Stomach smooth muscle (tissue), 2 donors: ENCODE results near the gene CD300H.

Source experiments
- H3K27ac ChIP-seq: one replicate; pipeline ENCODE4 v1.7.0; 2013; ENCODE audit warnings: mild to moderate bottlenecking, low read length, inconsistent platforms
- H3K27me3 ChIP-seq, 2 donors: one replicate each; pipeline ENCODE4 v1.7.0; 2013; ENCODE audit warnings: low read length in 2 of 2; ENCODE audit not compliant: insufficient read depth in 2 of 2, control insufficient read depth in 1 of 2
- H3K36me3 ChIP-seq, 2 donors: one replicate each; pipeline ENCODE4 v1.7.0; 2013; ENCODE audit warnings: low read length in 2 of 2; ENCODE audit not compliant: control insufficient read depth in 2 of 2, insufficient read depth in 2 of 2
- H3K4me1 ChIP-seq: one replicate; pipeline ENCODE4 v1.7.0; 2013; ENCODE audit warnings: low read length; ENCODE audit not compliant: control insufficient read depth, insufficient read depth
- H3K4me3 ChIP-seq, 2 donors: one replicate each; pipeline ENCODE4 v1.7.0; 2013; ENCODE audit warnings: low read length in 2 of 2
- H3K9ac ChIP-seq, 2 donors: one replicate each; pipeline ENCODE4 v1.7.0; 2013; ENCODE audit warnings: low read length in 2 of 2, mild to moderate bottlenecking in 1 of 2
- H3K9me3 ChIP-seq, 2 donors: one replicate each; pipeline ENCODE4 v1.7.0; 2013; ENCODE audit warnings: low read length in 2 of 2; ENCODE audit not compliant: control insufficient read depth in 2 of 2
- donor health status: healthy.
- donor health status: Pancreatic carcinoma.

Gene CD300H

DNA sequence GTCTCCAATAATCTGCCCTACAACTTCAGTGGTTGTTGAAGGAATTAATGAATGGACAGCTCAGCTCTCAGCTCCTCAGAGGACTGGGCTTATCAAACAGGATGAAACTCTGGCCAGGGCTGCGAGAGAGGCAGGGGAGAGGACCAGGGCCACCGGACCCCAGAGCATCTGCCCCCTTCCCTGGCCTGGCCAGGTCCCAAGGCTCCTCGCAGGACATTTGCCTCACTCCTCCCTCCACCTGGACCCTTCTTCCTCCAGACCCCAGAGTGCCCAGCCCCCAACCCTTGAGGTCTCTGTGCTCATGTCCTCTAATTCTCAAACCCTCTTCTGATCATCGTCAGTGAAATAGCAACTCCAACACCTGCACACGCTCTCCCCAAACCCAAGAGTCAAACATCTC lies 25.1 kb downstream of the CD300H start:
- H3K9ac ChIP-seq = no peak overlapping the region
- H3K27ac ChIP-seq = no peak overlapping the region
- no peak overlapping the region for H3K4me3 ChIP-seq
- H3K36me3 ChIP-seq = no peaks in the 10 kb centered on the region
- H3K4me1 ChIP-seq = no peaks in the 10 kb centered on the region
- peaks cover 0 to 6% of the 10 kb centered on the region in 2 donors for H3K27me3 ChIP-seq
- H3K9me3 ChIP-seq = no peaks in the 10 kb centered on the region

DNA sequence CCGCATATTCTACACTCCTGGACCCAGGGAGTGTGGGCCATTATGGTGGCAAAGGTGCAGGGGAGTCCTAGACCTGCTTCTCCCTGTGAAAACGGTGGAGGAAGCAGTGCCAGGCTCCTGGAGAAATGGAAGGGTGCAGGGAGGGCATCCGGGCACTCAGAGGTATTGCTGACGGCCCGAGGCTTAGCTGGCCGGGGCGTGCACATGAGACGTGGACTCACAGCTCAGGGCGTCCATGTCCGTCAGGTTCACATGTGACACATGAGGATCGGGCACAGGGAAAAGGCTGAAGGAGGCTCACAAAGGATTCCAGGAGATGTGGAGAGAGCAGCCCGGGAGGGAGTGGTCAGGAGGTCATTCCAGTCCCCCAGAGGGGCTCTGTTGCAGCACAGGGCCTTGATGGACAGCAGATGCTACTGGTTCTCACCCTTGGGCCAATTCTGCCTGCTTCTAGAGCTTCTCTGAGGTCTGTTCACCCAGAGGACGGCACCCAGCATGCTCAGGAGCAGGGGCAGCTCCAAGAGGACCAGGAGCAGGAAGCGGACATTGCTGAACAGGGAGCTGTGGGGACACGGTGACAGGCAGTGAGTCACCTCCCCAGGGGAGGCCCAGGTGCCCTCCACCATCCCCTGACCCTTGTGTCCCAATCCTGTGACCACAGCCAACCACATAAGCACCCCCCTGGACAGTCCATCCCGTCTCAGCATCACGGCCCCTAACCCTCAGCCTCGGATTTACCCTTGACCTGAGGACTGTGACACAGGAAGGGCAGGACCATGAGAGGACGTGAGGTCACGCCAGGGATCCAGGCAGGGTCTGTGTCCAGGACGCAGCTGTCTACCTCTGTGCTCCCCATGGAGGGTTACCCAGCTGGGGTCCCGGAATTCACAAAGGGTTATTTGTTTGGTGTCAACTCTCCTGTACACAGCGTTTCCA lies 25.9 kb downstream of the CD300H start:
- Histone ChIP-seq H3K9ac (no peak overlapping the region), H3K9me3 (no peaks in the 10 kb centered on the region), H3K4me3 (no peak overlapping the region), H3K4me1 (no peaks in the 10 kb centered on the region), H3K36me3 (no peaks in the 10 kb centered on the region), H3K27ac (no peak overlapping the region), H3K27me3 (peaks cover 0 to 6% of the 10 kb centered on the region in 2 donors)

DNA sequence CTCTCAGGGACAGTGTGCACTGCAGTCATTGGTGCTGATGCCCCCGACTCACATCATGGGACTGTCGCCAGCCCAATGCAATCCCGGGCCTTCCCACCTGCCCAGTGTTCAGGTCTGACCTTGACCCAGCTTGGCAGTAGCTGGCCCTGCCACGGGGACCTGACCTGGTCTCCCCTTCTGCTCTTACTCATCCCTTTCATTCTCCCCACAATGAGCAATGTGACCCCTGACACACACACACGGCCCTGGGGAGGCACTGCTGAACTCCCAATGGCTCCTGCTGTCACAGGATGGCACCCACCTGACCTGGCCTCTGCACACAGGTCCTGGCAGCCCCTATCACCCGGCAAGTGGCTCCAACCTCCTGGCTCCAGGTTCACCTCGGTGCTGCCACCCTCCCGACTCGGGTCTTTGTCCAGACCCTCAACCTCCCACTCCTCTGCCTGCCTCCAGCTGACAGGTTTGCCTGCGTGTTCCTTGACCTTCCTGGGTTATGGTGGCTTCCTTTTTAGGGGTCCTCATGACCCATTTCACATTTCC lies 28.0 kb downstream of the CD300H start:
- H3K36me3 ChIP-seq = no peaks in the 10 kb centered on the region
- H3K9ac ChIP-seq = no peak overlapping the region
- no peak overlapping the region for H3K27ac ChIP-seq
- no peaks in the 10 kb centered on the region for H3K4me1 ChIP-seq
- H3K9me3 ChIP-seq = no peaks in the 10 kb centered on the region
- H3K27me3 ChIP-seq = peaks cover 0 to 6% of the 10 kb centered on the region in 2 donors
- no peak overlapping the region for H3K4me3 ChIP-seq

DNA sequence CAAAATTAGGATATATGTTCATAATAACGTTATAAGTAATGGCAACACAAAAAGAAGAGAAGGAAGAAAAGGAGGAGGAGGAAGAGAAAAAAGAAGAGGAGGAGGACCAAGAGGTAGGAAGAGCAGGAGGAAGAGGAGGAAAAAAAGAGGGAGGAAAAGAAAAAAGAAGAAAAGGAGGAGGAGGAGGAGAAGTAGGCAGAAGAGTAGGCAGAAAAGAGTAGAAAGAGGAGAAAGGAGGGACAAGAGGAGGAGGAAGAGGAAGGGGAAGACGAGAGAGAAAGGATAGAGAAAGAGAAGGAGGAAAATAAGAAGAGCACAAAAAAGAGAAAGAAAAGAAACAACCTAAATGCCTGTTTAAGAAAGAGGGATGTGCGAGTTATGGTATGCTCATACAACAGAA lies 30.4 kb downstream of the CD300H start:
- H3K27me3 ChIP-seq = peaks cover 0 to 5% of the 10 kb centered on the region in 2 donors
- no peak overlapping the region for H3K4me3 ChIP-seq
- no peaks in the 10 kb centered on the region for H3K36me3 ChIP-seq
- no peaks in the 10 kb centered on the region for H3K9me3 ChIP-seq
- H3K4me1 ChIP-seq = no peaks in the 10 kb centered on the region
- H3K27ac ChIP-seq = no peak overlapping the region
- no peak overlapping the region for H3K9ac ChIP-seq

DNA sequence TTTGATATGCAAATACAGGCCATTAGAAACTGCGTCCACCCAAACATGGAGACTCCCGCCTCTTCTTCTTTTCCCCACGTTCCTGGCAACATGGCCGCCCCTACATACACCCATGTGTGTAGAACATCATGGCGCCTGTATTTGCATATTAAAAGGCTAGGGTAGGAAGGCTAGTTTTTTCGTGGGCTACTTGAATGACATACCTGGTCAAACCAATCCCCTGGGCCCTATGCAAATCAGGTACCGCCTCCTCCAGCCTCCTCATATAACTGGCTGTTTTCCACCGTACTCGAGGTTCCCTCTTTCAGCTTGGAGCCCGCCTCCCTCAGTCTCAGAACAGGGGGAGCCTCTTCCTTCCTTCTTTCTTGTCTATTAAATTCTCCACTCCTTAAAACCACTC lies 35.2 kb downstream of the CD300H start:
- H3K27me3 ChIP-seq = peaks cover 0 to 2% of the 10 kb centered on the region in 2 donors
- no peak overlapping the region for H3K27ac ChIP-seq
- no peaks in the 10 kb centered on the region for H3K4me1 ChIP-seq
- no peaks in the 10 kb centered on the region for H3K36me3 ChIP-seq
- H3K9me3 ChIP-seq = no peaks in the 10 kb centered on the region
- no peak overlapping the region for H3K4me3 ChIP-seq
- no peak overlapping the region for H3K9ac ChIP-seq

DNA sequence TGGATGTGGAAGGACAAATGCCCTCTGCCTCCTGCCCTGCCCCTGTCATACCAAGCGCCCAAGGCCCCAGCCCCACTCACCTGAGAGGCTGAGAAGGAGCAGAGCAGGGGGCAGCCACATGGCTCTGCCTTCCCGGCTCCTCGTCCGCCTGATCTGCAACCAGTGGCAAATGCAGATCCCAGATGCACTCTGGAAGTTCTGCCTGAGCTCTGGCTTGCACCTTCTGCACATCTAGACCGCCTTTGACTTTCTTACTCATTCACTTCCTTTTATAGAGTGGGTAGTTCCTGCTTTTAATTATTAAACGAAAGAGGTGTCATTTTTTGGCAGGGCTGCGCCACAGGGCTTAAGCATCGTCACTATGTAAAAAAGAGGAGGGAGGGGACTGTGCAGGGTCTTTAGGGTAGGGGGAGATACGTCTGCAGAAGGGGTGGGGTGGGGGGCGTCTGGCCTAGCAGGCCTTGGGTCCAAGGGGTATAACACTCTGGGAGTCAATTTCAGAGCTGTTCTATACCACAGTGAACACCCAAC lies 36.0 kb downstream of the CD300H start, which contains the start of gene CD300LB:
CD300LB (minus strand) TSS at position 245 of the 531 bp plus-strand sequence; CDS start at position 120, 125 bp downstream.
- H3K4me1 ChIP-seq = no peaks in the 10 kb centered on the region
- H3K4me3 ChIP-seq = no peak within 1 kb of the TSS
- no peak within 1 kb of the TSS for H3K27ac ChIP-seq

DNA sequence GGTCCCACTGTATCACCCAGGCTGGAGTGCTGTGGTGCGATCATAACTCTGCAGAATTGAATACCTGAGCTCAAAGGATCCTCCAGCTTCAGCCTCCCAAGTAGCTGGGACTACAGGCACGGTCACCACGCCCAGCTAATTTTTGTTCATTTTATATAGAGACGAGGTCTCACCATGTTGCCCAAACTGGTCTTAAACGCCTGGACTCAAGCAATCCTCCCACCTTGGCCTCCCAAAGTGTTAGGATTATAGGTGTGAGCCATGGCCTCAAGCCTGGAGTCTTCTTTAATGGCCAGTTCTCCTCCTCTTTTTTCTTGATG lies 36.5 kb downstream of the CD300H start:
- Histone ChIP-seq H3K27ac (no peak overlapping the region), H3K27me3 (peaks cover 0 to 2% of the 10 kb centered on the region in 2 donors), H3K4me1 (no peaks in the 10 kb centered on the region), H3K4me3 (no peak overlapping the region), H3K36me3 (no peaks in the 10 kb centered on the region), H3K9me3 (no peaks in the 10 kb centered on the region), H3K9ac (no peak overlapping the region)

More for the DNA sequence above, 36.0 kb downstream of the CD300H start, which contains the start of gene CD300LB:
- Histone ChIP-seq H3K9me3 (no peaks in the 10 kb centered on the region), H3K27me3 (peaks cover 0 to 2% of the 10 kb centered on the region in 2 donors), H3K36me3 (no peaks in the 10 kb centered on the region), H3K9ac (no peak within 1 kb of the TSS)

DNA sequence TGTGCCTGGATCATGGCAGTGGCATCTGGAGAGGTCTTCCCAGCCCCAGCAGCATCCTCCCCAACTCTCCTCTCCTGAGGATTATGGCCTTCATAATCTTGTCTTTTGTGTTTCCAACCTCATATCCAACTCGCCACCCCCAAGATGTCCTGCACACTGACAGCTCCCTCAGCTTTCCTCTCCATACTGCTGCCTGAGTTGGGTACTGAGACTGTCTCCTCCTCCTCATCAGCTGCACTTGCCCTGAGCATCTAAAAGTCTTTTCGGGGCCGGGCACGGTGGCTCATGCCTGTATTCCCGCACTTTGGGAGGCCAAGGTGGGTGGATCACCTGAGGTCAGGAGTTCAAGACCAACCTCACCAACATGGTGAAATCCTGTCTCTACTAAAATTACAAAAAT lies 38.1 kb downstream of the CD300H start:
- no peak overlapping the region for H3K27ac ChIP-seq
- peaks cover 0 to 2% of the 10 kb centered on the region in 2 donors for H3K27me3 ChIP-seq
- H3K9ac ChIP-seq = no peak overlapping the region
- no peaks in the 10 kb centered on the region for H3K9me3 ChIP-seq
- H3K4me1 ChIP-seq = no peaks in the 10 kb centered on the region
- no peak overlapping the region for H3K4me3 ChIP-seq
- H3K36me3 ChIP-seq = no peaks in the 10 kb centered on the region

DNA sequence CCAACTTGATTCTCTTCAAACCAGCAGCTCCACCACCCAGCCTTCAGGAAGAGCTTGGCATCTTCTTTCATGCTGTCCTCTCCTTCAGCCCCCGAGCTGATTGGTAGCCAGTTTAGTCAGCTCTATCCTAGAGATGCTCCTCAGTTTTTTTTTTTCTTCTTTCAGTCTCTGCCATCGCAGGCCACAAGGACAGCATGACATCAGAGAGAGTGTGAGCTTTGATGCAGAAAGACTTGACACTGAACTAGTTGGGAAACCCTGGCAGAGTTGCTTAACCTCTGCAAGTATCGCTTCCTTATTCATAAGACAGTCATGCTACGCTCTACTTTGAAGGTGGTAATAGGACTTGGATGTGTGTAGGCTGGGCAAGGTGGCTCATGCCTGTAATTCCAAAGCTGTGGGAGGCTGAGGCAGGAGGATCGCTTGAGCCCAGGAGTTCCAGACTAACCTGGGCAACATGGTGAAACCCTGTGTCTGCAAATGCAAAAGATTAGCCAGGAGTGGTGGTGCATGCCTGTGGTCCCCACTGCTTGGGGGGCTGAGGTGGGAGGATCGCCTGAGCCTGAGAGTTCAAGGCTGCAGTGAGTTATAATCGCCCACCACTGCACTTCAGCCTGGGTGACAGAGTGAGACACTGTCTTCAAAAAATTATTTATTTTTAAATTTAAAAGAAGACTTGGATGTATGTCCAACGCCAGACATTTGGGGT lies 38.7 kb downstream of the CD300H start:
- Histone ChIP-seq H3K27me3 (peaks cover 0 to 2% of the 10 kb centered on the region in 2 donors), H3K4me3 (no peak overlapping the region), H3K27ac (no peak overlapping the region), H3K36me3 (no peaks in the 10 kb centered on the region), H3K9ac (no peak overlapping the region), H3K4me1 (no peaks in the 10 kb centered on the region), H3K9me3 (peaks cover 0 to under 1% of the 10 kb centered on the region in 2 donors)

DNA sequence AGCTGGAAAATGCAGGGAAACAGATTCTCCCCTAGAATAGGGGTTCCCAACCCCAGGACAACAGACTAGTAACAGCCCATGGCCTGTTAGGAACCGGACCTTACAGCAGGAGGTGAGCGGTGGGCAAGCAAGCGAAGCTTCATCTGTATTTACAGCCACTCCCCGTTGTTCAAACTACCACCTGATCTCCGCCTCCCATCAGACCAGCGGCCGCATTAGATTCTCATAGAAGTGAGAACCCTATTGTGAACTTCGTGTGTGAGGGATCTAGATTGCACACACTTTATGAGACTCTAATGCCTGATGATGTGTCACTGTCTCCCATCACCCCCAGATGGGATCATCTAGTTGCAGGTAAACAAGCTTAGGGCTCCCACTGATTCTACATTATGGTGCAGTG lies 39.6 kb downstream of the CD300H start:
- H3K27ac ChIP-seq = no peak overlapping the region

More for the DNA sequence above, 39.6 kb downstream of the CD300H start:
- no peaks in the 10 kb centered on the region for H3K36me3 ChIP-seq
- no peak overlapping the region for H3K4me3 ChIP-seq
- no peak overlapping the region for H3K9ac ChIP-seq
- no peaks in the 10 kb centered on the region for H3K4me1 ChIP-seq
- peaks cover 0 to 9% of the 10 kb centered on the region in 2 donors for H3K9me3 ChIP-seq
- H3K27me3 ChIP-seq = peaks cover 0 to 2% of the 10 kb centered on the region in 2 donors
